AG04450 (cell line): ENCODE results near the gene LMTK2. TPM values are rescaled to one million over a fixed set of nuclear protein-coding genes. Genes with fewer than 3 reads are reported as not detected.

Source experiments
- CTCF ChIA-PET: fragments of 300-600, 350-600 bp; formaldehyde crosslinking; extraction: SDS; loops from one replicate; lab custom pipeline; 2022; ENCODE audit warnings: antibody characterized with exemption, inconsistent platforms; lab: Charles Lee
- POLR2A ChIA-PET: fragments of 350-600 bp; formaldehyde crosslinking; extraction: SDS; loops from one replicate; lab custom pipeline; 2021; ENCODE audit warnings: antibody characterized with exemption, inconsistent platforms; lab: Yijun Ruan, JAX
- DNase-seq: peaks from one replicate; pipeline ENCODE4 v3.0.0-alpha.2; 2011; ENCODE audit warnings: low read depth, low spot score
- H3K27ac ChIP-seq: one replicate; pipeline ENCODE4 v1.5.1; 2012; ENCODE audit warnings: low read depth, low read length, control low read depth
- H3K27me3 ChIP-seq: one replicate; pipeline ENCODE4 v1.6.0; 2012; ENCODE audit warnings: low read length; ENCODE audit not compliant: control insufficient read depth, insufficient read depth
- H3K4me3 ChIP-seq: 2 replicates; pipeline ENCODE4 v1.5.1; 2011; ENCODE audit warnings: mild to moderate bottlenecking, low read depth, low read length, control low read depth
- H3K9me3 ChIP-seq: 2 replicates; pipeline ENCODE4 v1.5.1; 2012; ENCODE audit warnings: low read length; ENCODE audit not compliant: control insufficient read depth, insufficient read depth
- polyA minus RNA-seq: library from RNA; depleted of rRNA, polyadenylated mRNA; stranded (reverse); fragments of >200 nt; gene quantifications from 2 replicates; pipeline ENCODE4 v1.2.3, GENCODE V29; 2011; rRNA and poly(A)+ RNA removed
- polyA plus RNA-seq: library from polyadenylated mRNA; depleted of rRNA; stranded (reverse); fragments of >200 nt; gene quantifications from 2 replicates; pipeline ENCODE4 v1.2.3, GENCODE V29; 2011; rRNA removed
- TF ChIP-seq, protein P1 (sequence below): IDR thresholded peaks from 2 replicates; pipeline ENCODE4 v1.5.1; 2011; ENCODE audit warnings: low read depth, low read length, control low read depth, inconsistent platforms

Gene LMTK2
- 3.7 TPM in 2 replicates for polyA plus RNA-seq
- 8.5 and 10.3 TPM in 2 replicates for polyA minus RNA-seq

GRCh38 chr7:98106647-98107312 lies at the start of gene LMTK2:
Gene LMTK2 (plus strand): TSS chr7:98106862. CDS start chr7:98107178, 316 bp downstream.
- Histone ChIP-seq H3K9me3 (no peaks in the 10 kb centered on the region), H3K27ac (no peak within 1 kb of the TSS), H3K27me3 (no peaks in the 10 kb centered on the region), H3K4me3 (peak within 1 kb of the TSS; percentile 80)
- CTCF ChIA-PET, result interaction anchor here (0.7 to 5.4 kb wide), 21 partner anchors 10 to 250 kb away, joined by 3 to 154 read pairs (median 6); no protein-coding TSS in a partner anchor
- POLR2A ChIA-PET, result interaction anchor here (0.7 kb wide), 1 partner anchor 61 kb away, joined by 5 read pairs; no protein-coding TSS in a partner anchor
- peak; percentile 78 for DNase-seq
- TF ChIP-seq, protein P1, sequence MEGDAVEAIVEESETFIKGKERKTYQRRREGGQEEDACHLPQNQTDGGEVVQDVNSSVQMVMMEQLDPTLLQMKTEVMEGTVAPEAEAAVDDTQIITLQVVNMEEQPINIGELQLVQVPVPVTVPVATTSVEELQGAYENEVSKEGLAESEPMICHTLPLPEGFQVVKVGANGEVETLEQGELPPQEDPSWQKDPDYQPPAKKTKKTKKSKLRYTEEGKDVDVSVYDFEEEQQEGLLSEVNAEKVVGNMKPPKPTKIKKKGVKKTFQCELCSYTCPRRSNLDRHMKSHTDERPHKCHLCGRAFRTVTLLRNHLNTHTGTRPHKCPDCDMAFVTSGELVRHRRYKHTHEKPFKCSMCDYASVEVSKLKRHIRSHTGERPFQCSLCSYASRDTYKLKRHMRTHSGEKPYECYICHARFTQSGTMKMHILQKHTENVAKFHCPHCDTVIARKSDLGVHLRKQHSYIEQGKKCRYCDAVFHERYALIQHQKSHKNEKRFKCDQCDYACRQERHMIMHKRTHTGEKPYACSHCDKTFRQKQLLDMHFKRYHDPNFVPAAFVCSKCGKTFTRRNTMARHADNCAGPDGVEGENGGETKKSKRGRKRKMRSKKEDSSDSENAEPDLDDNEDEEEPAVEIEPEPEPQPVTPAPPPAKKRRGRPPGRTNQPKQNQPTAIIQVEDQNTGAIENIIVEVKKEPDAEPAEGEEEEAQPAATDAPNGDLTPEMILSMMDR, result peak; percentile 93

- TF ChIP-seq, protein P1, result no peak
- H3K27ac ChIP-seq, result no peak overlapping the region
- POLR2A ChIA-PET, result no interaction called here
- no peaks in the 10 kb centered on the region for H3K9me3 ChIP-seq
- CTCF ChIA-PET, result interaction anchor here (1.2 kb wide), 1 partner anchor 36 kb away, joined by 4 read pairs; no protein-coding TSS in a partner anchor
- no peaks in the 10 kb centered on the region for H3K27me3 ChIP-seq
- no peak overlapping the region for H3K4me3 ChIP-seq
- no peak for DNase-seq
These were observed 49.5 kb upstream of the LMTK2 start for GRCh38 chr7:98057157-98057556.

DNA sequence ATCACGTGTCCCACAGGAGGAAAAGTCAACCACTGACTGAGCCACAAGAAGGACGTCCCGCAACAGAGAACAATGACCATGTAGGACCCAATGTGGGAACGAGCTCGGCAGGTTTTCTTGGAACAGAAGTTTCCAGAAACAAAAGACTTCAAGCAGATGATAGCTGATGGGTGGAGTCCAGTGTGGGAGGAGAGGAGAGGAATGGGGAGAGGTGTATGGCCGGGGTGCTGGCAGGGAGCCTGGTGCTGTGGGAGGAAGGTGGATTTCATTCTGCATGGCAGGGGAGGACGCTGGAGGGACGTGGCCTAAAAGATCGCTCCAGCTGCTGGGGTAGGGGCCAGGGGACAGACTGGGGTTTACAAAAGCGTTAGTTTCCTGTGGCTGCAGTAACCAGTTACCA lies 48.5 kb upstream of the LMTK2 start:
- ChIA-PET POLR2A (no interaction called here), CTCF (no interaction called here)
- Histone ChIP-seq H3K27me3 (no peaks in the 10 kb centered on the region), H3K27ac (no peak overlapping the region), H3K9me3 (no peaks in the 10 kb centered on the region), H3K4me3 (no peak overlapping the region)
- TF ChIP-seq, protein P1, result no peak
- DNase-seq, result no peak

DNA sequence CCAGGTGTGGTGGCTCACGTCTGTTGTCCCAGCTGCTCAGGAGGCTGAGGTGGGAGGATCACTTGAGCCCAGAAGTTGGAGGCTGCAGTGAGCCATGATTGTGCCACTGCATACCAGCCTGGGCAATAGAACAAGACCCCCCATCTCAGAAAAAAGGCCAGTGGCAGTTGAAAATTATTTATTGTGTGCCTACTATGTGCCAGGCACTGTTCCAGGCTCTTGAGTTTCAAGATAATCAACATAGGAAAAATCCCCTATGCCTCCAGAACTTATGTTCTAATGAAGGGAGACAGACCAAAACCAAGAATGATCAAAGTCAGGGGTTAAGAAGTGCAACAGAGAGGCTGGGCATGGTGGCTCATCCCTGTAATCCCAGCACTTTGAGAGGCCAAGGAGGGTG lies 42.4 kb upstream of the LMTK2 start:
- H3K4me3 ChIP-seq, result no peak overlapping the region
- DNase-seq, result no peak
- CTCF ChIA-PET, result no interaction called here
- no peak overlapping the region for H3K27ac ChIP-seq
- H3K9me3 ChIP-seq, result no peaks in the 10 kb centered on the region
- TF ChIP-seq, protein P1, result no peak
- POLR2A ChIA-PET, result no interaction called here
- no peaks in the 10 kb centered on the region for H3K27me3 ChIP-seq

GRCh38 chr7:98066208-98066607 lies 40.5 kb upstream of the LMTK2 start:
- DNase-seq, result no peak
- Histone ChIP-seq H3K27ac (no peak overlapping the region), H3K9me3 (no peaks in the 10 kb centered on the region), H3K4me3 (no peak overlapping the region), H3K27me3 (no peaks in the 10 kb centered on the region)
- TF ChIP-seq, protein P1, result no peak
- CTCF ChIA-PET, result interaction anchor here (1.3 kb wide), 1 partner anchor 102 kb away, joined by 4 read pairs; no protein-coding TSS in a partner anchor
- POLR2A ChIA-PET, result no interaction called here
